Activated CD8-positive, alpha-beta T cell treated with anti-CD3 and anti-CD28 coated beads for 36 hours (primary cell): Measurements from ENCODE around the gene HK1. TPM values are rescaled to one million over a fixed set of nuclear protein-coding genes. Genes with fewer than 3 reads are reported as not detected.
A peak's percentile ranks its signal among the peaks of the same experiment; 100 is the strongest.

ENCODE experiments used
- ATAC-seq: fragments of 200-7000 bp; cut with Tn5 transposase; one replicate; pipeline ENCODE4 v1.10.0; 2021; ENCODE audit warnings: mild to moderate bottlenecking, moderate library complexity
- CTCF ChIA-PET: fragments of 350-600 bp; sonication (Branson Sonifier 250); formaldehyde crosslinking; loops from one replicate; lab custom pipeline; 2021; ENCODE audit warnings: antibody characterized with exemption; lab: Charles Lee
- POLR2A ChIA-PET: fragments of 350-600 bp; sonication (Branson Sonifier 250); formaldehyde crosslinking; loops from one replicate; lab custom pipeline; 2021; ENCODE audit warnings: antibody characterized with exemption; lab: Charles Lee
- DNase-seq: peaks from one replicate; pipeline ENCODE4 v3.0.0-alpha.2; 2020
- H3K27ac Mint-ChIP-seq: one replicate; pipeline ENCODE4 v1.8.0; 2021; ENCODE audit warnings: mild to moderate bottlenecking, mixed read lengths
- H3K27me3 Mint-ChIP-seq: one replicate; pipeline ENCODE4 v1.8.0; 2021; ENCODE audit warnings: mixed read lengths
- H3K36me3 Mint-ChIP-seq: one replicate; pipeline ENCODE4 v1.8.0; 2021; ENCODE audit warnings: low read depth, mixed read lengths
- H3K4me1 Mint-ChIP-seq: one replicate; pipeline ENCODE4 v1.8.0; 2021; ENCODE audit warnings: low read depth, mixed read lengths
- H3K4me3 Mint-ChIP-seq: one replicate; pipeline ENCODE4 v1.8.0; 2021; ENCODE audit warnings: mild to moderate bottlenecking, moderate library complexity, mixed read lengths
- H3K9me3 Mint-ChIP-seq: one replicate; pipeline ENCODE4 v1.8.0; 2021; ENCODE audit warnings: mixed read lengths
- intact Hi-C: fragments of 100-400 bp; cut with micrococcal nuclease; formaldehyde crosslinking; loops from one replicate; pipeline ENCODE4 v1.10.0; 2022
- total RNA-seq, 2 experiments: library from RNA; stranded (reverse); gene quantifications; one replicate each; pipeline ENCODE4 v1.2.3, GENCODE V29; 2021
- TF ChIP-seq, protein P1 (sequence below): fragments of 200-600 bp; IDR thresholded peaks from one replicate; pipeline ENCODE4 v1.8.0; 2022; ENCODE audit warnings: antibody characterized with exemption, mild to moderate bottlenecking

Gene HK1
- total RNA-seq, 2 experiments from 2014 or later: 314 to 325 TPM

DNA sequence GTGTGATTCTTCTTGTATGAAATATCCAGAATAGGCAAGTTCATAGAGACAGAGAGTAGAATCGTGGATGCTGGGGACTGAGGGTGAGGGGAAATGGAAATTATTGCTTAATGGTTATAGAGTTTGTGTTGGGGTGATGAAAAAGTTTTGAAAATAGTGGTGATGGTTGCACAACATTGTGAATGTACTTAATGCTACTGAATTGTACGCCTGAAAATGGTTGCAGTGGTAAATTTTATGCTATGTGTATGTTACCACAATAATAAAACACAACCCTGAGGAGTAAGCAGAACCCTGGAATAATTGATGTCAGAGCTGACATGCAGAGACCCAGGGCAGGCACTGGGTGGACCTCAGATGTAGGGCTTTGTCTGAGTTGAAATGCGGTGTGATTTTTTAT lies 80.9 kb downstream of the HK1 start:
- ATAC-seq: peak; percentile 42
- H3K4me3 Mint-ChIP-seq: no peak overlapping the region
- H3K36me3 Mint-ChIP-seq: peaks cover 53% of the 10 kb centered on the region
- H3K27me3 Mint-ChIP-seq: no peaks in the 10 kb centered on the region
- no peak for DNase-seq
- intact Hi-C loops: no loop called here
- ChIA-PET POLR2A (interaction anchor here (0.7 kb wide), 1 partner anchor 373 kb away, joined by 3 read pairs; no protein-coding TSS in a partner anchor), CTCF (no interaction called here)
- H3K27ac Mint-ChIP-seq: peak overlapping the region; percentile 65
- no peaks in the 10 kb centered on the region for H3K9me3 Mint-ChIP-seq
- TF ChIP-seq, protein P1, sequence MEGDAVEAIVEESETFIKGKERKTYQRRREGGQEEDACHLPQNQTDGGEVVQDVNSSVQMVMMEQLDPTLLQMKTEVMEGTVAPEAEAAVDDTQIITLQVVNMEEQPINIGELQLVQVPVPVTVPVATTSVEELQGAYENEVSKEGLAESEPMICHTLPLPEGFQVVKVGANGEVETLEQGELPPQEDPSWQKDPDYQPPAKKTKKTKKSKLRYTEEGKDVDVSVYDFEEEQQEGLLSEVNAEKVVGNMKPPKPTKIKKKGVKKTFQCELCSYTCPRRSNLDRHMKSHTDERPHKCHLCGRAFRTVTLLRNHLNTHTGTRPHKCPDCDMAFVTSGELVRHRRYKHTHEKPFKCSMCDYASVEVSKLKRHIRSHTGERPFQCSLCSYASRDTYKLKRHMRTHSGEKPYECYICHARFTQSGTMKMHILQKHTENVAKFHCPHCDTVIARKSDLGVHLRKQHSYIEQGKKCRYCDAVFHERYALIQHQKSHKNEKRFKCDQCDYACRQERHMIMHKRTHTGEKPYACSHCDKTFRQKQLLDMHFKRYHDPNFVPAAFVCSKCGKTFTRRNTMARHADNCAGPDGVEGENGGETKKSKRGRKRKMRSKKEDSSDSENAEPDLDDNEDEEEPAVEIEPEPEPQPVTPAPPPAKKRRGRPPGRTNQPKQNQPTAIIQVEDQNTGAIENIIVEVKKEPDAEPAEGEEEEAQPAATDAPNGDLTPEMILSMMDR: no peak
- H3K4me1 Mint-ChIP-seq: peaks cover 44% of the 10 kb centered on the region

DNA sequence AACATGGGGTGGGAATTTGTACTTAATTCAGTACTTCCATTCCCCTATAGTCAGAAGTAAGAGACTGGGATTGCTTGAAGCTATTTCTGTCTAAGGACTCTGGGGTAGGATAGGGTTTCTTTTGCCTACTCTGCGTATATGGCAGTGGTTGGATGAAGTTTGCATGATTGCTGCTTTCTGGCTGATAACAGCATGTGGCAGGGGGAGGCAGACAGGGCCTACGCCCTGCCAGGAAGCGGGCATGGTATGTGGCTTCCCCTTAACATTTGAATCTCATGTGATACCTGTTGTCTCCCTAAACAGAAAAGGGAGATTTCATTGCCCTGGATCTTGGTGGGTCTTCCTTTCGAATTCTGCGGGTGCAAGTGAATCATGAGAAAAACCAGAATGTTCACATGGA lies 81.3 kb downstream of the HK1 start:
- peak; percentile 35 for DNase-seq
- Mint-ChIP-seq H3K27ac (peak overlapping the region; percentile 65), H3K36me3 (peaks cover 51% of the 10 kb centered on the region), H3K4me3 (no peak overlapping the region), H3K27me3 (no peaks in the 10 kb centered on the region), H3K9me3 (no peaks in the 10 kb centered on the region), H3K4me1 (peaks cover 44% of the 10 kb centered on the region)
- intact Hi-C loops: no loop called here
- TF ChIP-seq, protein P1: no peak
- CTCF ChIA-PET: no interaction called here
- peak; percentile 70 for ATAC-seq
- POLR2A ChIA-PET: interaction anchor here (0.7 kb wide), 1 partner anchor 373 kb away, joined by 3 read pairs; no protein-coding TSS in a partner anchor

DNA sequence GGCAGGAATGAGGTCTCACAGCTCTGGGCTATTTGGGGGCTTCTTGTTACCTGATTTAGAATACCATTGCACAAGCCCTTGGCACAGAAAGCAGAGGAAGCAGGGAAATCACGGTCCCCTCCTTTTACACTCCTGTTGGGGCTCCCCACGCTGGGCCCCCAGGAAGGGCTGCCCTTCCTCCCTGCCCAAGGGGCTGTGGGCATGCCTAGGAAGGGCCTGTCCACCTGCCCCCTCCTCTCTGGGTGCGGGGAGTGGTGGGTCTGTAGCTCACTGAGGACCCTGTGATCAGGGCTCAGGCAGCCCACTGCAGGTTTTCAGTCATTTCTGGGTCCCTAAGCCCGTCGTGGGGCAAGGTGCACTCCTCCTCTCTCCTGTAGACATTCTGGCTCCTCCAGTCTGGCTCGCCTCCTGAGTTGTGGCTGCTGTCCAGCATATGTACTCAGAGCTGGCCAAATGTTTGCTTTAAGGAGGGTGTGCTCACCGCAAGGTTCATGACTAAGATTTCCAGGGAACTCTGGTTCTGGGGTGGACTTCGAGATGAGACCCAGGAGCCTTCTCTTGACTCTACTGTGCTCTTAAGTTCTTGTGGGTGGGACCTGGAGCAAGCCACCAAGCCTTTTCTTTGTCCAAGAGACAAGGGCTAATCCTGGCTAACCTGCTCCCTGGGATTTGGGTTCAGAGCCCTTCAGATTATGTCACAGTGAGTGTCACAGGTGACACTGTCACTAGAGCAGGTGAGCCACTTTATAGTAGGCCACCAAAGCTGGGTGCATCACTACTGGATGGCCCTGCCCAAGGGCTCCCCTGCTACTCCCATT lies 82.4 kb downstream of the HK1 start:
- Mint-ChIP-seq H3K4me3 (no peak overlapping the region), H3K4me1 (peaks cover 42% of the 10 kb centered on the region), H3K27me3 (no peaks in the 10 kb centered on the region), H3K9me3 (no peaks in the 10 kb centered on the region), H3K27ac (no peak overlapping the region), H3K36me3 (peaks cover 50% of the 10 kb centered on the region)
- DNase-seq (no peak), ATAC-seq (no peak)
- intact Hi-C loops: no loop called here
- ChIA-PET POLR2A (interaction anchor here (0.6 kb wide), 1 partner anchor 56 kb away, joined by 3 read pairs; the partner anchor contains the start of gene TACR2), CTCF (no interaction called here)
- TF ChIP-seq, protein P1: no peak

DNA sequence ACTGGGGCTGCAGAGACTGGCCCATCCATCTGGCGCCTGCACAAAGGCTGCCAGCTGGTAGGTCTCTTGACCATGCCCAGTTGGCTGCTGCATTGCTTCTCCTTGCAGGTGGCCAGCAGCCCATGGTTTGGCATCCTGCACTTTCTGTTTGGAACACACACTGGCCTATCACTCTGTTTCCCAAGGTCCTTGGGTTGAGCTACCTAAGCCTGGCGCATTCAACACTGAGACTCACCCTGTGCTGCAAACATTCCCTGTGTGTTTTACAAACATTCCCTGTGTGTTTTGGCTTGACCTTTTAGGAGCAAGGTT lies 83.0 kb downstream of the HK1 start:
- intact Hi-C loops: no loop called here
- ATAC-seq (no peak), DNase-seq (no peak)
- Mint-ChIP-seq H3K27ac (no peak overlapping the region), H3K4me3 (no peak overlapping the region), H3K36me3 (peaks cover 48% of the 10 kb centered on the region), H3K4me1 (peaks cover 42% of the 10 kb centered on the region), H3K9me3 (no peaks in the 10 kb centered on the region), H3K27me3 (no peaks in the 10 kb centered on the region)
- POLR2A ChIA-PET: no interaction called here
- TF ChIP-seq, protein P1: no peak
- CTCF ChIA-PET: no interaction called here

DNA sequence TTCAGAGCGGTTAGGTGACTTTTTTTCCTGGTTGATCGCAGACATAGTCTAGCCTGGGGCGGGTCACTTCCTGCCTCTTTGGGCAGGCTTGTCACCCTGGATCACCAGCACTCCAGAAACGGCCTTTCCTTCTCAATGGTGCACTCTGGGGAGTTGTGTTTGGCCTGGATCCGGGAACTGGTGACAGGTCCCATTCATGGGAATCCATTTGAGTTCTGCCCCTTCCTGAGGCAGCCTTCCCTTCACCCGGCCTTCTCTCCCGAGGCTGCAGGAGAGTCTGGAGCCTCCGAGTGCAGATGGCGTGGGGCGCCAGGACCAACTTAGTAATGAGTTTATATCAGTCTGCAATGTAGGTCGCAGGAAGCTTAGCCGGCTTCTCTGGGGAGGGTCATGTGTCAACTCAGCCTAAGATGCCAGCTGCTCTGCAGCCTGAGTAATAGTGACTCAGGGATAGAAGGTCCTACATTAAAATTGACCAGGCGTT lies 84.2 kb downstream of the HK1 start:
- ATAC-seq (no peak), DNase-seq (no peak)
- H3K4me1 Mint-ChIP-seq: peaks cover 37% of the 10 kb centered on the region
- CTCF ChIA-PET: interaction anchor here (0.9 to 1.4 kb wide), 2 partner anchors 9 to 23 kb away, joined by 3 read pairs; no protein-coding TSS in a partner anchor
- no peaks in the 10 kb centered on the region for H3K9me3 Mint-ChIP-seq
- TF ChIP-seq, protein P1: no peak
- H3K27me3 Mint-ChIP-seq: no peaks in the 10 kb centered on the region
- peaks cover 54% of the 10 kb centered on the region for H3K36me3 Mint-ChIP-seq
- H3K4me3 Mint-ChIP-seq: no peak overlapping the region
- POLR2A ChIA-PET: no interaction called here
- H3K27ac Mint-ChIP-seq: peak overlapping the region; percentile 5
- intact Hi-C loops: no loop called here
